HepG2 (cell line): ENCODE measurements around the gene PROS1. TPM values are rescaled to one million over a fixed set of nuclear protein-coding genes. Genes with fewer than 3 reads are reported as not detected.

Experiments
- ARID2 ChIP-seq: sonication (generic); formaldehyde crosslinking; IDR thresholded peaks from 2 replicates; pipeline ENCODE4 v1.8.1; 2022; ENCODE audit warnings: mild to moderate bottlenecking, missing genetic modification reagents, borderline replicate concordance
- ARNT ChIP-seq: fragments of 450-650 bp; IDR thresholded peaks from 2 replicates; pipeline ENCODE4 v1.6.1; 2017
- CAMTA2 ChIP-seq: sonication (generic); formaldehyde crosslinking; IDR thresholded peaks from 2 replicates; pipeline ENCODE4 v1.4.0; 2020; ENCODE audit warnings: mild to moderate bottlenecking, missing genetic modification reagents, borderline replicate concordance
- CBFB ChIP-seq: sonication (generic); formaldehyde crosslinking; IDR thresholded peaks from 2 replicates; pipeline ENCODE4 v1.4.0; 2020; ENCODE audit warnings: missing genetic modification reagents
- MBNL3 ChIP-seq: fragments of 250-450 bp; sonication (Bioruptor Pico); conservative IDR thresholded peaks from 2 replicates; pipeline ENCODE4 v1.8.0; 2022; ENCODE audit warnings: mild to moderate bottlenecking, inconsistent platforms
- MEF2D ChIP-seq: sonication (generic); formaldehyde crosslinking; IDR thresholded peaks from 2 replicates; pipeline ENCODE4 v1.5.1; 2020; ENCODE audit warnings: mild to moderate bottlenecking, missing genetic modification reagents
- MIER2 ChIP-seq: IDR thresholded peaks from 2 replicates; pipeline ENCODE4 v1.6.1; 2016; ENCODE audit warnings: missing biosample characterization, missing genetic modification reagents
- SAFB2 ChIP-seq: sonication (generic); formaldehyde crosslinking; IDR thresholded peaks from 2 replicates; pipeline ENCODE4 v1.5.1; 2020; ENCODE audit warnings: missing genetic modification reagents, low read depth, mild to moderate bottlenecking, borderline replicate concordance
- SAP130 ChIP-seq: IDR thresholded peaks from 2 replicates; pipeline ENCODE4 v1.6.1; 2016; ENCODE audit warnings: low read depth
- ZNF343 ChIP-seq: sonication (generic); formaldehyde crosslinking; IDR thresholded peaks from 2 replicates; pipeline ENCODE4 v1.4.0; 2020; ENCODE audit warnings: mild to moderate bottlenecking, missing genetic modification reagents
- ZNF670 ChIP-seq: sonication (generic); formaldehyde crosslinking; IDR thresholded peaks from 2 replicates; pipeline ENCODE4 v1.8.0; 2022; ENCODE audit warnings: mild to moderate bottlenecking, missing genetic modification reagents, borderline replicate concordance
- polyA plus RNA-seq, 8 experiments: library from polyadenylated mRNA; depleted of rRNA in 3 of 8; stranded (reverse) in 7 of 8; unstranded in 1 of 8; fragments of >200 nt; fragmentation: Illumina TruSeq in 4 of 8; extraction: Trizol in 4 of 8; gene quantifications; 2 replicates each; pipeline versions ENCODE4 v1.2.1 to v1.2.3, GENCODE V29; 2011 to 2016; ENCODE audit warnings: low read depth in 4 of 8, missing spikeins in 1 of 8, mixed read lengths in 1 of 8; ENCODE audit not compliant: insufficient read depth in 1 of 8
- total RNA-seq, 5 experiments: library from RNA; depleted of rRNA; stranded (reverse); fragments of >200 nt; fragmentation: Illumina TruSeq; extraction: Trizol; gene quantifications; 2 replicates each; pipeline ENCODE4 v1.2.3, GENCODE V29; 2016; ENCODE audit warnings: low read depth in 1 of 5
- TF ChIP-seq, protein P1 (sequence below): sonication (generic); formaldehyde crosslinking; IDR thresholded peaks from 2 replicates; pipeline ENCODE4 v1.5.0; 2020; ENCODE audit warnings: mild to moderate bottlenecking, missing genetic modification reagents
- TF ChIP-seq, protein P2 (sequence below): sonication (generic); formaldehyde crosslinking; IDR thresholded peaks from 2 replicates; pipeline ENCODE4 v1.9.0; 2021; ENCODE audit warnings: missing genetic modification reagents, borderline replicate concordance
- TF ChIP-seq, protein P3 (sequence below): sonication (generic); formaldehyde crosslinking; IDR thresholded peaks from 2 replicates; pipeline ENCODE4 v1.8.1; 2022; ENCODE audit warnings: low read depth, mild to moderate bottlenecking, missing genetic modification reagents
- TF ChIP-seq, protein P4 (sequence below), 2 experiments: sonication (generic) in 1 of 2; formaldehyde crosslinking in 1 of 2; IDR thresholded peaks; 2 replicates each; pipeline versions ENCODE4 v1.4.0 to v1.6.1; 2016 to 2020; ENCODE audit warnings: borderline replicate concordance in 1 of 2, low read depth in 1 of 2, mild to moderate bottlenecking in 1 of 2, missing genetic modification reagents in 1 of 2
- TF ChIP-seq, protein P5 (sequence below): sonication (generic); IDR thresholded peaks from 2 replicates; pipeline ENCODE4 v1.6.1; 2016; ENCODE audit warnings: low read depth, borderline replicate concordance

PROS1 gene
- total and polyA plus RNA-seq, 2 of the 13 experiments (the other 11 are each of a cell fraction or from before 2014, with no cell fraction given) = 63.8 to 76.8 TPM

DNA sequence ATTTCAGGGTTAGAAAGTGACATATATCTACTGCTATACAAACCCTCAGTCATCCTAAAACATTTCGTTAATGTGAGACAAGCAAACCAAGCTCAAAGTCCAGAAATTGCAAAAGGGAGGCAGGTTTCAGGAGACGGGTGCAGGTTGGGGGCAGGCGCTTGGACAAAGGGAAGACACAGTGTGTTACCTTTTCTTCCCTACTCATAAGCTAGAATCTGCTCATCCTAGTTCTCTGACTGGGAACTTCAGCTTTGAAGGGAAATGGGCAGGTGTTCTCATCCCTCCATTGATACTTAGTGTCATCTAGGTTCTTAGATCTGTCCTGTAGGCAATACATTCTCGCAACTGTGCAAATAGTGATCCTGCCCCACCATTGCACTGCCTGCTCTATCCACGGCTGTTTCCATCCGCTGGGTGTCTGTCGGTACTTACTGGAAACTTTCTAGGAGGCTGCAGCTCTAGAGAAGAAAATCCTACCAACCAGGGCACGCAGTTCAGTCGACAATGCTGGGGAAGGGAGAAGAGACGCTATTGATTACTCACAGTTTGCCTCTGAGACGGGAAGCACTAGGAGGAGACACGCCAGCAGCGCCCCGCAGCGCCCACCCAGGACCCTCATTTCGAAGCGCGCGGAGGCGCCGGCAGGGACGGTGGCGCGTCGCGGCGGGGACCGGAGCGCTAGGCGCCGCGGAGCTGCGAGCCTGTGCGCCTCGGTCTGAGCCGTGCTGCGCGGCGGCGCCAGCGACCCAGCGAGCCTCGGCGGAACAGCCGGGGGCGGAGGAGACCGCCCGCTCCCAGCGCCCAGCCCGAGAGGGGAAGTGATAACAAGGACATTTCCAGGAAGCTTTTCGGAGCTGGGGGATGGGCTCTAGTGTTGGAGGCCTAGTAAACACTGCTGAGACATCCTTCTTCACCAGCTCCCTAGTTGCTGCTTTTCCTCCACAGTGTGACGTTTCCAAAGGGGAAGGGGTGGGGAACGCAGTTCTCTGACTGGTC, at the start of gene PROS1 (continued):
- TF ChIP-seq, protein P1, sequence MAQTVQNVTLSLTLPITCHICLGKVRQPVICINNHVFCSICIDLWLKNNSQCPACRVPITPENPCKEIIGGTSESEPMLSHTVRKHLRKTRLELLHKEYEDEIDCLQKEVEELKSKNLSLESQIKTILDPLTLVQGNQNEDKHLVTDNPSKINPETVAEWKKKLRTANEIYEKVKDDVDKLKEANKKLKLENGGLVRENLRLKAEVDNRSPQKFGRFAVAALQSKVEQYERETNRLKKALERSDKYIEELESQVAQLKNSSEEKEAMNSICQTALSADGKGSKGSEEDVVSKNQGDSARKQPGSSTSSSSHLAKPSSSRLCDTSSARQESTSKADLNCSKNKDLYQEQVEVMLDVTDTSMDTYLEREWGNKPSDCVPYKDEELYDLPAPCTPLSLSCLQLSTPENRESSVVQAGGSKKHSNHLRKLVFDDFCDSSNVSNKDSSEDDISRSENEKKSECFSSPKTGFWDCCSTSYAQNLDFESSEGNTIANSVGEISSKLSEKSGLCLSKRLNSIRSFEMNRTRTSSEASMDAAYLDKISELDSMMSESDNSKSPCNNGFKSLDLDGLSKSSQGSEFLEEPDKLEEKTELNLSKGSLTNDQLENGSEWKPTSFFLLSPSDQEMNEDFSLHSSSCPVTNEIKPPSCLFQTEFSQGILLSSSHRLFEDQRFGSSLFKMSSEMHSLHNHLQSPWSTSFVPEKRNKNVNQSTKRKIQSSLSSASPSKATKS (CRISPR knock-in tag) = no peak; the same call in 1 of the 2 replicates
- peak; percentile 14; the same call in 1 of the 2 replicates for TF ChIP-seq MIER2 (CRISPR knock-in tag)
- TF ChIP-seq, protein P2, sequence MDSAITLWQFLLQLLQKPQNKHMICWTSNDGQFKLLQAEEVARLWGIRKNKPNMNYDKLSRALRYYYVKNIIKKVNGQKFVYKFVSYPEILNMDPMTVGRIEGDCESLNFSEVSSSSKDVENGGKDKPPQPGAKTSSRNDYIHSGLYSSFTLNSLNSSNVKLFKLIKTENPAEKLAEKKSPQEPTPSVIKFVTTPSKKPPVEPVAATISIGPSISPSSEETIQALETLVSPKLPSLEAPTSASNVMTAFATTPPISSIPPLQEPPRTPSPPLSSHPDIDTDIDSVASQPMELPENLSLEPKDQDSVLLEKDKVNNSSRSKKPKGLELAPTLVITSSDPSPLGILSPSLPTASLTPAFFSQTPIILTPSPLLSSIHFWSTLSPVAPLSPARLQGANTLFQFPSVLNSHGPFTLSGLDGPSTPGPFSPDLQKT = no peak
- no peak for TF ChIP-seq ARNT
- no peak for TF ChIP-seq SAFB2 (CRISPR knock-in tag)
- TF ChIP-seq, protein P3, sequence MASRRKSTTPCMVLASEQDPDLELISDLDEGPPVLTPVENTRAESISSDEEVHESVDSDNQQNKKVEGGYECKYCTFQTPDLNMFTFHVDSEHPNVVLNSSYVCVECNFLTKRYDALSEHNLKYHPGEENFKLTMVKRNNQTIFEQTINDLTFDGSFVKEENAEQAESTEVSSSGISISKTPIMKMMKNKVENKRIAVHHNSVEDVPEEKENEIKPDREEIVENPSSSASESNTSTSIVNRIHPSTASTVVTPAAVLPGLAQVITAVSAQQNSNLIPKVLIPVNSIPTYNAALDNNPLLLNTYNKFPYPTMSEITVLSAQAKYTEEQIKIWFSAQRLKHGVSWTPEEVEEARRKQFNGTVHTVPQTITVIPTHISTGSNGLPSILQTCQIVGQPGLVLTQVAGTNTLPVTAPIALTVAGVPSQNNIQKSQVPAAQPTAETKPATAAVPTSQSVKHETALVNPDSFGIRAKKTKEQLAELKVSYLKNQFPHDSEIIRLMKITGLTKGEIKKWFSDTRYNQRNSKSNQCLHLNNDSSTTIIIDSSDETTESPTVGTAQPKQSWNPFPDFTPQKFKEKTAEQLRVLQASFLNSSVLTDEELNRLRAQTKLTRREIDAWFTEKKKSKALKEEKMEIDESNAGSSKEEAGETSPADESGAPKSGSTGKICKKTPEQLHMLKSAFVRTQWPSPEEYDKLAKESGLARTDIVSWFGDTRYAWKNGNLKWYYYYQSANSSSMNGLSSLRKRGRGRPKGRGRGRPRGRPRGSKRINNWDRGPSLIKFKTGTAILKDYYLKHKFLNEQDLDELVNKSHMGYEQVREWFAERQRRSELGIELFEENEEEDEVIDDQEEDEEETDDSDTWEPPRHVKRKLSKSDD (CRISPR knock-in tag) = peak; percentile 67; the same call in 1 of the 2 replicates
- TF ChIP-seq ZNF343 (CRISPR knock-in tag) = no peak
- peak; percentile 72; the same call in 1 of the 2 replicates for TF ChIP-seq MEF2D (CRISPR knock-in tag)
- no peak for TF ChIP-seq MBNL3
- TF ChIP-seq ZNF670 (CRISPR knock-in tag) = peak; percentile 82; the same call in 1 of the 2 replicates
- no peak for TF ChIP-seq ARID2
- TF ChIP-seq, protein P4, sequence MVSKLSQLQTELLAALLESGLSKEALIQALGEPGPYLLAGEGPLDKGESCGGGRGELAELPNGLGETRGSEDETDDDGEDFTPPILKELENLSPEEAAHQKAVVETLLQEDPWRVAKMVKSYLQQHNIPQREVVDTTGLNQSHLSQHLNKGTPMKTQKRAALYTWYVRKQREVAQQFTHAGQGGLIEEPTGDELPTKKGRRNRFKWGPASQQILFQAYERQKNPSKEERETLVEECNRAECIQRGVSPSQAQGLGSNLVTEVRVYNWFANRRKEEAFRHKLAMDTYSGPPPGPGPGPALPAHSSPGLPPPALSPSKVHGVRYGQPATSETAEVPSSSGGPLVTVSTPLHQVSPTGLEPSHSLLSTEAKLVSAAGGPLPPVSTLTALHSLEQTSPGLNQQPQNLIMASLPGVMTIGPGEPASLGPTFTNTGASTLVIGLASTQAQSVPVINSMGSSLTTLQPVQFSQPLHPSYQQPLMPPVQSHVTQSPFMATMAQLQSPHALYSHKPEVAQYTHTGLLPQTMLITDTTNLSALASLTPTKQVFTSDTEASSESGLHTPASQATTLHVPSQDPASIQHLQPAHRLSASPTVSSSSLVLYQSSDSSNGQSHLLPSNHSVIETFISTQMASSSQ (IDR thresholded peaks at IDR 0.05; ENCODE audit: low read depth) = no peak
- TF ChIP-seq, protein P4 (CRISPR knock-in tag; IDR thresholded peaks at IDR 0.05; ENCODE audit: borderline replicate concordance) = no peak
- peak; percentile 67 for TF ChIP-seq SAP130 (CRISPR knock-in tag)
- TF ChIP-seq CBFB (CRISPR knock-in tag) = no peak; the same call in 1 of the 2 replicates
- TF ChIP-seq, protein P5, sequence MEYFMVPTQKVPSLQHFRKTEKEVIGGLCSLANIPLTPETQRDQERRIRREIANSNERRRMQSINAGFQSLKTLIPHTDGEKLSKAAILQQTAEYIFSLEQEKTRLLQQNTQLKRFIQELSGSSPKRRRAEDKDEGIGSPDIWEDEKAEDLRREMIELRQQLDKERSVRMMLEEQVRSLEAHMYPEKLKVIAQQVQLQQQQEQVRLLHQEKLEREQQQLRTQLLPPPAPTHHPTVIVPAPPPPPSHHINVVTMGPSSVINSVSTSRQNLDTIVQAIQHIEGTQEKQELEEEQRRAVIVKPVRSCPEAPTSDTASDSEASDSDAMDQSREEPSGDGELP = no peak
- TF ChIP-seq CAMTA2 (CRISPR knock-in tag) = no peak
